G401 (cell line): ENCODE measurements around the gene DDAH1. TPM values are rescaled to one million over a fixed set of nuclear protein-coding genes. Genes with fewer than 3 reads are reported as not detected.

ENCODE experiments used
- DNase-seq: peaks from one replicate; pipeline ENCODE4 v3.0.0-alpha.2; 2015; ENCODE audit warnings: low spot score
- in situ Hi-C: cut with HindIII; loops from 2 replicates; pipeline ENCODE4 v1.10.0; 2016; ENCODE audit warnings: low sequenced_read_pairs, mixed read lengths
- total RNA-seq: library from RNA; depleted of rRNA; stranded (reverse); fragments of >200 nt; shearing (Covaris generic); gene quantifications from 2 replicates; pipeline ENCODE4 v1.2.3, GENCODE V29; 2014; rRNA removed

The DDAH1 gene
- total RNA-seq, 1 experiment from 2014 or later, result 38.1 TPM

GRCh38 chr1:85274969-85275453, 189.9 kb downstream of the DDAH1 start:
- in situ Hi-C loops, result no loop called here
- DNase-seq, result no peak

- in situ Hi-C loops, result no loop called here
- DNase-seq, result no peak
Observed at GRCh38 chr1:85273397-85273796, 191.6 kb downstream of the DDAH1 start.

- in situ Hi-C loops, result no loop called here
- no peak for DNase-seq
Observed at GRCh38 chr1:85268801-85269585, 196.0 kb downstream of the DDAH1 start.

Other genes starting within 250 kb of the DDAH1 start
- gene C1orf52, start 205.5 kb downstream of the DDAH1 start, total RNA-seq, result 23.2 and 34.3 TPM in 2 replicates
- 6.7 and 7.9 TPM in 2 replicates for gene BCL10, start 188.5 kb downstream of the DDAH1 start, total RNA-seq
- gene CCN1, start 115.6 kb upstream of the DDAH1 start, total RNA-seq, result 58.3 and 63.1 TPM in 2 replicates
- 4.4 and 10.2 TPM in 2 replicates for gene ZNHIT6, start 243.3 kb upstream of the DDAH1 start, total RNA-seq